ENCODE measurements around the gene DNMT3A. TPM values are rescaled to one million over a fixed set of nuclear protein-coding genes. Genes with fewer than 3 reads are reported as not detected.
"Not testable (repeated sequence)": the region's sequence is repeated elsewhere in the genome, so short reads cannot be mapped to it uniquely, and the experiment has no call there.

DNMT3A gene
- total RNA-seq, 1 donor from 2014 or later: 83.9 TPM

- no peak for DNase-seq
Observed at GRCh38 chr2:25234738-25235137, 107.0 kb downstream of the DNMT3A start.

- no peak for DNase-seq
Observed at GRCh38 chr2:25233916-25234605, 107.7 kb downstream of the DNMT3A start.

DNA sequence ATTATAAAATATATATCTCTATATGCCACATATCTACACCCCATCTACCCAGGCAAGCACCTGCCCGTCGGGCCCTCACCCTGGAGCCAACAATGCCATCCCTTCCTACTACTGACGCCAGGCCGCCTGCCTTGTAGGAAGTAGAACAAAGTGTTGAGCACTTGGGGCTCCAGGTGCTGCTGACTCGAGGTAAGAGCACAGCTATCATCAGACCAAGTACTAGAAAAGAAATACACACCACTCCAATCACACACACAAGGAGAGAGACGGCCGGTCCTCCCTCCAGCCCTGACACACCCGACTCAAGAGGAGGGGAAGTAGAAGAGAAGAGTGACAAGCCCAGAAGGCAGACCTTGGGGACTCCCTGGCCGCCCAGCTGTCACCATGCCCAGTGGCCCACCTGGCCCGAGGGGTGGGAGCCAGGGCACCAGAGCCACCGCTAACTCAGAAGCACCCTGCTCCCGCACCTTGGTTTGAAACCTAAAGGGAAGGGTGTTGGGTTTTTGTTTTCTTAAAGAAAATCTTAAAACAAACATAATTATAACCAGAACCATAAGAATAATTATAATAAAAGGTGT lies 109.4 kb downstream of the DNMT3A start:
- DNase-seq: no peak

- no peak for DNase-seq
Observed at GRCh38 chr2:25230948-25231311, 110.8 kb downstream of the DNMT3A start.

DNA sequence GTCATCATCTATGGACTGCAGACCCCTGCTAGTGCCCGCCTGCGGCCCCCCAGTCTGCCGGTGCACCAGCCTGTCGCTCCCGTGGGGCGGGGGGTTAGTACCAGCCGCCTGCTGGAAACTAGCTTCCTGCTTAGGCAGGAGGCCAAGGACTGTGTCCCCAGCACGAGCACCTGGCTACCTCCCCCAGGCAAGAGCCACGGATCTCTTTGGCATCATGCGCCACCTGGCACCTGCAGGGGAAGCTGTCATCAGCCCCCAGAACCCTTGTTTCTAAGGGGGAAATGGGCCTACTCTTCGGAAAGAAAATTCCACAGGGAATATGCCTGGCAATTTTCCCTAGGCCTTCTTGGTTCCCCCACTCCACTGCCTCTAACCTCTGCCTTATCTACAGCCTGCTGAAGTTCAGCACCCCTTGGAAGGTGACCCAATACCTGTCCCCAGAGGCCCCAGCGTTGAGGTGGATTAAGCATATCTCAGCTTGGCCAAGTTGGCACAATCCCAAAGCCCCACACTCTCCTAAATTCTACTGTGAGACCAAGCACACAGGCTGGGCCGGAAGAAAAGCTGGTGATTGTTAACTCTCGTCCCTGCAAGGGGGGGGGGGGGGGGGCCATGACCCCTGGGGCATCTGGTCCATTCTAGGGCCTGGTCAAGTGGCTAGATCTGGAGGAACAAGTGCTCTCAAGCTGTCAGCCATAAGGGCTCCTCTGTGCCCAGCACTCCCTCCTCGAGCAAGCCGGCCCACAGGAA lies 111.4 kb downstream of the DNMT3A start:
- DNase-seq: no peak

DNA sequence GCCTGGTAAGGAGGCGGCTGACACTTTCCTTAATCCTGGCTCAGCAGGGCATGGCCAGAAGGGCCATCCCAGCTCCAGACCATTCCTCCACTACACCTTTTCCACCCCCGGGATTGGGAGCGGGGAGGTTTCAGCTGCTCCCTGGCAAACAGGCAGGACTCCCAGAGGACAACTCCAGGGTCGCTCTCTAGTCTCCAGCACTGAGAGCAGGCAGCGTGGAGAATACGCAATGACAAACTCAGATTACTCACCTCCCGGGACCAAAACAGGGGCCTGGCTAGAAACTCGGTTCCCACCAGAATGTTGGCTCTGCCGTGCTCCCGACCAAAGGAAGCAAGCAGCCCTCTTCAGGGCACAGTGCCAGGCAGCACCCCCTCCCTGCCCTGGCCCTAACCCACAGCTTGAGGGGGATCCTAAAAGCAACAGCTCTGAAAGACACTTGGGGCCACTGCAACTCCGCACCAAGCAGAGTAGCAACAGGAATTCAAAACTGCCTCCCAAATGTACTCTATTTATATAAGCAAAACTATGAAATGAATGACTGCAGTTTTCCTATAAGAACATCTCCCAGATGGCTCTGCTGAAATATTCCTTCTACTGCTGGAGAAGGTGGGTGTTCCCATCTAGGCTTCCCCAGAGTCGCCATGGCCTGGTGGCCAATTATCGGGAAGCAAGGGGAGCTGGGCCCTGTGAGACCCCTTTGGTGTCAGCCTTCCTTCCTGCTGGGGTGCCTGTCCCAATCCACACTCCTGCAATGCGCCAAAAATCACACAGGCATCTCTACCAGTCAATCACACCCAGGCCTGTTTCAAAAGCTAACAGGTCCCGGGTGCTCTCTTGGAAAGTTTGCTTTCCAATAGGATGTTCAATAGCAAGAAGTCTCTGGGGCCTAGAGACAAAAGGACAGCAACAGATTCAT lies 112.2 kb downstream of the DNMT3A start:
- peak; percentile 69 for DNase-seq

DNA sequence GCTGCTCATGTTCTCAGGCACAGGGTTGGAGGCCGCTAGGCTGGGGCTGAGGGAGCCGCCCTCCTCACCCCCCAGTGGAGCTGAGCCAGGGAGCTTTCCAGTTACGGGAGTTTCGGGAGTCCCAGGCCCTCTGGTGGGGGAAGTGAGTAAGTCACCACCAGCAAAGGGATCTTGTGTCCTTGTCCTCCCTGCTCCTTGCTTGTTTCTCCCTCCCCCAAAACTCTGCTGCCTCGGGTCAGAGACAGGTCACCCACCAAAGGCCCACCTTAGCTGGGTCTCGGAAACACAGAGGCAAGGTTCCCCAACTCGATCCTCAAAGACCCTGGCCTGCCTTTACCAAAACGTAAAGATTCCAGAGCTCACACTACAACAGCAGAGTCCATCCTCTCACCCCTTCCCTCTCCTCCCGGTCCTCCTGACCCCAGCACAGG lies 112.9 kb downstream of the DNMT3A start:
- peak; percentile 95 for DNase-seq

DNA sequence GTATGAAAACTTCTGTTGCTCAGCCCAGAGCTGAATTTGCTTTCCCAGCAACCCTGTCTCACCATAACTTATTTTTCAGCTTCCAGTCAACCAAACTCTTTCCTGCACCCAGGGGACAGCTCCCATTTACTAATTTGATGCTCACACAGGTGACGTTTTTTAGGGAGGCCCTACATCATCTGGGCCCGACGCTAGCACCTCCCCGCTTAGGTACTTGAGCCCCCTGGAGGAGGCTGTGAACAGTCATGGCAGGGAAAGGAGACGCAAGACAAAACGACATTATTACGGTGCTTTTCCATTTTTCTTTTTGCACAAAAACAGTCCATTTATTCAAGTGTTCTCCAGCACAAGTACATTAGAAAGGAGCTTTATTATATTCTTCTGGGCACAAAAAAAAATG lies 114.1 kb downstream of the DNMT3A start:
- DNase-seq: no peak

DNA sequence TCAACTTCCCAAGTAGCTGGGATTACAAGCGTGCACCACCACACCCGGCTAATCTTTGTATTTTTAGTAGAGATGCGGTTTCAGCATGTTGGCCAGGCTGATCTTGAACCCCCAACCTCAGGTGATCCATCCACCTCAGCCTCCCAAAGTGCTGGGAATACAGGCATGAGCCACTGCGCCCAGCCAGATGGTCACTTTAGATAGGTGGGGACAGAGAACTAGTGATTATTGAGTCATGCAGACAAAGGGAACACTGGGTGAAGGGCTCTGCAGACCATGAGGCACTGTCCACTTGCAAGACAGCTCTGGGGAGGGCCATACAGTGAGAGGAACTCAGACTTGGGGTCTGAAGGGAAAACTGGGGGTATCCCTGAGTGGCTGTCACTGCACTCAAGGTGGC lies 114.9 kb downstream of the DNMT3A start:
- no peak for DNase-seq

DNA sequence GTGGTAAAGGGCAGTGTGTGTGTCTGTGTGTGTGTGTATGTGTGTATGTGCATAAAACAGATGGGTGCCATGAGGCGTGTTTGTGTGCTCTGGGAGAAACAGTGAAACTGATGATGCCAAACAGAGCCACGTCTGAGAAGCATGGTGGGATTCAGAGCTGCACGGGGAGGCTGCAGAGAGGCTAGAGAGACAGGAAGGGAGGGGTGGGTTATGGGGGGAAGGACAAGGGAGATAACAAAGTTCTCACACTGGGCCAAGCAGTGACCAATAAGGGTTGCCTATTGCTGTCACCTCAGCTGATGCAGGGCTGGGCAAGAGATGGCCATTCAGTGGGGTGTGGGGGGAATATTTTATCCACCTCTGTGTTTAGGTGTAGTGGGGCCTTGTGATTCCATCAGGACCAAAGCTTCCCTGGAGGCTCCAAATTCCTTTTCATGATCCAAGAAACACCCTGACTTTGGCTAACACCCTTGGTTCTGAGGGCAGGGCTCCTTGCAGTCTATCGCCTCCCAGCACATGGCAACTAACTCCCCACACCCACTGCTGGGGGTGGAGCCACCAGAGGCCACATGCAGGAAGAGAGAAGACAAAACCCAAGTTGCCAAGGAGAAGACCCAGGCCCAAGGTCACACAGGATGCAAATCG lies 119.1 kb downstream of the DNMT3A start:
- DNase-seq: no peak

DNA sequence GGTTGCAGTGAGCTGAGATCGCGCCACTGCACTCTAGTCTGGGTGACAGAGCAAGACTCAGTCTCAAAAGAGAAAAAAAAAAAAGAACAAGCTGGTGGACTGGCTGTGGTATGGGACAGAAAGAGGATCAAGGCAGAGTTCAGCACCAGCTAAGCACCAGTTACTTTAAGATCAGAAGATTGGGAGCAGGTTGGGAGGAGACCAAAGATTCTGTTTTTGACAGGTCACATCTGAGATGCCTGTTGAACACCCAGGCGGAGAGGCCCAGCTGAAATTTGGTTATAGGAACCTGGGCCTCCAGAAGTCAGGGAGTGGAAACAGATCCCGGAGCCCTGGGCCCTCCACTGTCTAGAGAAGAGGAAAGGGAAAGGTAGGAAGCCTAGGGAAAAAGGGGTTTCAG lies 120.1 kb downstream of the DNMT3A start:
- no peak for DNase-seq

DNA sequence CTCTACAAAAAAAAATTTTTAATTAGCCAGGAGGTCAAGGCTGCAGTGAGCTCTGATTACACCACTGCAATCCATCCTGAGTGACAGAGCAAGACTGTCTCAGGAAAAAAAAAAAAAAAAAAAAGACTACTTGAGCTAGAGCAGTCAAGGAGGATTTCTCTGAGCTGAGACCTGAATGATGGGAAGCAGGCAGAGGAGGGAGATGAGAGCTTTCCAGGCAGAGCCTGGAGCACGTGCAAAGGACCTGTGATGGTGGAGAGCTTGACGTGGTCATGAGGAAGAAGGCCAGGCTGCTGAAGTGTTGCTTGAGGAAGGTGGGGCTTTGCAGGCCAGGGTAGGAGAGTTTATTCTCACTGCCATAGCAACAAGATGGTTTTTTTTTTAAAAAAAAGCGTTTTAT lies 121.4 kb downstream of the DNMT3A start:
- no peak for DNase-seq

DNA sequence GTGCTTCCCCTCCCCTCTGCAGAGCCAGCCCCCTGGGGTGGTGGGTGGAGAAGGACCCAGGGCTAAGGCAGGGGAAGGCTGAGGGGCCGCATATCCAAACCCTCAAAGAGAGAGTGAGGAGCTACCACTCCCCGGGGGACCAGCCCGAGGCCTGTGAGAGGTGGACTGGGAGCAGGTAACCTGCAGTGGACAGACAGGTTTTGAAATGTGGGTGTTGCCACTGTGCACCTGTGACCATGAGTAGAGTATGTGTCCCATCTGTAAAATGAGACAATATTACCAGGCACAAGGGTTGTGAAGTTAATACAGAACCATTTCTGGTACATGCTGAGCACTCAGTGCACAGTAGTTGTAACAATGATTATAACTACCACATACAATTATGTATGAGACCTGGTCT lies 122.1 kb downstream of the DNMT3A start:
- no peak for DNase-seq

- no peak for DNase-seq
Observed at GRCh38 chr2:25218100-25218499, 123.6 kb downstream of the DNMT3A start.

DNA sequence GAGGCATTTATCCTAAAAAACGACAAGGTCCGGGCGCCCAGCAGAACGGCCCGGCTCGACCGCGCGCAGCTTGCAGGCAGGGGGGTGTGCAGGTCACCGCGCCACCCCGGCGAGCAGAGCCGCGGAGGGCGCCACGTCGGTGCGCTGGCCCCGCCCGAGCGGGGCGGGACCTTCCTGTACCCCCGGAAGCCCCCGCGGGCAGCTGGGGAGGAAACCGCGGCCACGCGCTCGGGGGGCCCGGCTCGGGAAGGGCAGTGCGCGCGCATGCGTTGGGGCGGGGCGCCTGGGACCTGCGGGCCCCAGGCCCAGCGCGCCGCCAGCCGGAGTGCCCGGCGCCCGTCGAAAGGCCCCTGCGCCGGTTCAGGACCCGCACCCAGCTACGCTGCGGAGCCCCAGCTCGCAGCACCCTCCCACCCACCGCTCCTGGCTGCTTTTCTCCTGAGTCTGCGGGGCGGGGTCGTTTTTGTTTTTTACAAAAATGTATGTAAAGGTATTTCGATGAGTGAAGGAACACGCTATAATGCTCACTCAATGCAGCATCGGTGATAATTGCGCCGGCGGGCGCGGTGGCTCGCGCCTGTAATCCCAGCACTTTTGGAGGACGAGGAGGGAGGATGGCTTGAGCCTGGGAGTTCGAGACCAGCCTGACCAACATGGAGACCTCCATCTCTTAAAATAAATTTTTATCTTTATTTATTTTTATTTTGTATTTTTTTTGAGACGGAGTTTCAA lies 125.6 kb downstream of the DNMT3A start:
- peak; percentile 95 for DNase-seq

DNA sequence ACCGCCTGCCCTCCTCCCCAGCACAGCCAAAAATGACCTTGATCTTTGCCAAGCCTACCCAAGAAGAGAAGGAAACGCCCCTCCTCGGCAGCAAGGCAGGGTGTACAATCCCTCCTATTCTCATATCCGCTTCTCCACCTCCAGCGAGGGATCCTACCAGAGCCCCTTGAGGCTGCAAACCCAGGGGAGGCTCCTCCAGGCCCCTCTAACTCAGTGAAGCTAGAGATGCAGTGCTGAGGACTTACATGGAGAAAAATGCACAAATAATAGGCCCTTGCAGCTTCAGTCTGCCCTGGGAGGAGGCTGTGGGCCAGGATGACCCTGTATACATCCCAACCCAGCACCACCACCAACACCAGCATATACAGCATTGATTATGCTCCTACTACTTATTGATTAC lies 126.5 kb downstream of the DNMT3A start:
- no peak for DNase-seq

GRCh38 chr2:25213229-25213628 lies 128.5 kb downstream of the DNMT3A start:
- no peak for DNase-seq

GRCh38 chr2:25210923-25211322 lies 130.8 kb downstream of the DNMT3A start:
- DNase-seq: not testable (repeated sequence)

- no peak for DNase-seq
Observed at GRCh38 chr2:25207078-25207545, 134.6 kb downstream of the DNMT3A start.

- DNase-seq: peak; percentile 41
Observed at GRCh38 chr2:25204190-25204838, 137.4 kb downstream of the DNMT3A start.

GRCh38 chr2:25202275-25202674 lies 139.4 kb downstream of the DNMT3A start:
- DNase-seq: no peak
